ENCODE data around the gene UVRAG.
A peak's percentile ranks its signal among the peaks of the same experiment; 100 is the strongest.

UVRAG gene

DNA sequence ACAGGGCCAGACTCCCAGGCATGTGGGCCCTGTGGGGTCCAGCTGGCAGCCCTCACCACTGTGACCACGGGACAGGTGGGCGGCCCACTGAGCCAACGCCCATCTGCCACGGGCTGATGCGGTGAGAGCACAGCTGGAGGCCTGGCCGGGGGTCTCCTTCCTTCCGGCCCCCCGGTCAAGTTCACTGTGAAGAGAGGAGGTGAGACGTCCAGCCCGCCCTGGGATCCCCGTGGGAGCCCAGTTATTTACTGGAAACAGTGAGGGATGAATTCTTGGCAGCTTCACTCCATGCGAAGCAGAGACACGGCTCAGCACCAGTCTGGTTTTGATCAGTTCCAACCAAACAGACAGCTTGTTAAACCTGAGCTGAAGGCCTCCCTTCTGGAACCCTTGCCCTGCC, 352.6 kb downstream of the UVRAG start:
- TF ChIP-seq, protein P1, sequence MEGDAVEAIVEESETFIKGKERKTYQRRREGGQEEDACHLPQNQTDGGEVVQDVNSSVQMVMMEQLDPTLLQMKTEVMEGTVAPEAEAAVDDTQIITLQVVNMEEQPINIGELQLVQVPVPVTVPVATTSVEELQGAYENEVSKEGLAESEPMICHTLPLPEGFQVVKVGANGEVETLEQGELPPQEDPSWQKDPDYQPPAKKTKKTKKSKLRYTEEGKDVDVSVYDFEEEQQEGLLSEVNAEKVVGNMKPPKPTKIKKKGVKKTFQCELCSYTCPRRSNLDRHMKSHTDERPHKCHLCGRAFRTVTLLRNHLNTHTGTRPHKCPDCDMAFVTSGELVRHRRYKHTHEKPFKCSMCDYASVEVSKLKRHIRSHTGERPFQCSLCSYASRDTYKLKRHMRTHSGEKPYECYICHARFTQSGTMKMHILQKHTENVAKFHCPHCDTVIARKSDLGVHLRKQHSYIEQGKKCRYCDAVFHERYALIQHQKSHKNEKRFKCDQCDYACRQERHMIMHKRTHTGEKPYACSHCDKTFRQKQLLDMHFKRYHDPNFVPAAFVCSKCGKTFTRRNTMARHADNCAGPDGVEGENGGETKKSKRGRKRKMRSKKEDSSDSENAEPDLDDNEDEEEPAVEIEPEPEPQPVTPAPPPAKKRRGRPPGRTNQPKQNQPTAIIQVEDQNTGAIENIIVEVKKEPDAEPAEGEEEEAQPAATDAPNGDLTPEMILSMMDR (IDR thresholded peaks at IDR 0.05; ENCODE audit: insufficient read depth, low read length, poor library complexity, severe bottlenecking) = no peak
- H3K4me3 ChIP-seq (replicated peaks; ENCODE audit: low read depth, low read length) = no peak overlapping the region
- H3K36me3 ChIP-seq (ENCODE audit: control insufficient read depth, insufficient read depth, low read length) = no peaks in the 10 kb centered on the region
- no peaks in the 10 kb centered on the region; the same call in 1 of the 2 replicates for H3K27me3 ChIP-seq (replicated peaks; ENCODE audit: control insufficient read depth, insufficient read depth, low read length)
- DNase-seq (ENCODE audit: extremely low read depth, insufficient read length) = no peak

DNA sequence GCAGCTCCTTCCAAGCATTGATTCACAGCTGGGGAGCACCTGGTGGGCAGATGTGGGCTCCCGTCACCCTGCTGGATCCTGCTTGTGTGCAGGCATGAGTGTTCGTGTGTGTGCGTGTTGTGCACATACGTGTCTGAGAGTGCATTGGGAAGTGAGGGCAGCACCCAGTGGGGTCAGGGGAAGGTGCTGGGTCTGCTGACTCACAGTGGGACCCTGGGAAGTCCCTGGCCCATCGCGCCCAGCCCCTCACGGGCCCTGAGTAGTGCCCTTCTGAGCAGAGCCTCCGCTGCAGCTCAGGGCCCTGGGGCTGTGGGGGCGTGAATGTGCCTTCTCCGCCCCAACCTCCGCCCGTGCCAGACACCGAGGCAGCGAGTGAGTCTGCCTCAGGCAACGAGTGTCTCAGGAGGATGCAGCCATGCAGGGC, 354.5 kb downstream of the UVRAG start:
- TF ChIP-seq, protein P1 (IDR thresholded peaks at IDR 0.05; ENCODE audit: insufficient read depth, low read length, poor library complexity, severe bottlenecking) = no peak
- DNase-seq (ENCODE audit: extremely low read depth, insufficient read length) = peak; percentile 61
- H3K27me3 ChIP-seq (replicated peaks; ENCODE audit: control insufficient read depth, insufficient read depth, low read length) = no peaks in the 10 kb centered on the region; the same call in 1 of the 2 replicates
- no peak overlapping the region for H3K4me3 ChIP-seq (replicated peaks; ENCODE audit: low read depth, low read length)
- H3K36me3 ChIP-seq (ENCODE audit: control insufficient read depth, insufficient read depth, low read length) = no peaks in the 10 kb centered on the region

DNA sequence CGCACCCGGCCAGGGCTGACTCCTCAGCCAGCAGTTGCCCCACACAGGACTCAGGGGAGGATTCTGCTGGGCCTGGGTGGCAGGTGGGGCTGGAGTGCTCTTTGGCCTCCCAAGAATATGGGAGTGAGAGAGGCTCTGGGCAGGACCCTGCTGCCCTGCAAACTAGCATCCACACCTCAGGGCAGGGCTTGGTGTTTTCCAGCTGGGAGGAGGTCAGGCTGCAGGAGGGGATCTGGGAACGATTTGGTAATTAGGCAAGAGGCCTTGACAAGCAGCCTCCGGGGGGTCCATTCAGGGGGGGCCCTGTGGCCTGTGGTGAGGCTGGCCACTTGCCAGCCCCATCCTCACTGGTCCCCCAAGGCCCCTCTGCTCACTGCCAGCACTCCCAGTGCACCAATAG, 355.5 kb downstream of the UVRAG start:
- Histone ChIP-seq H3K4me3 (replicated peaks; ENCODE audit: low read depth, low read length) (no peak overlapping the region), H3K36me3 (ENCODE audit: control insufficient read depth, insufficient read depth, low read length) (no peaks in the 10 kb centered on the region), H3K27me3 (replicated peaks; ENCODE audit: control insufficient read depth, insufficient read depth, low read length) (no peaks in the 10 kb centered on the region; the same call in 1 of the 2 replicates)
- DNase-seq (ENCODE audit: extremely low read depth, insufficient read length) = no peak
- TF ChIP-seq, protein P1 (IDR thresholded peaks at IDR 0.05; ENCODE audit: insufficient read depth, low read length, poor library complexity, severe bottlenecking) = no peak

DNA sequence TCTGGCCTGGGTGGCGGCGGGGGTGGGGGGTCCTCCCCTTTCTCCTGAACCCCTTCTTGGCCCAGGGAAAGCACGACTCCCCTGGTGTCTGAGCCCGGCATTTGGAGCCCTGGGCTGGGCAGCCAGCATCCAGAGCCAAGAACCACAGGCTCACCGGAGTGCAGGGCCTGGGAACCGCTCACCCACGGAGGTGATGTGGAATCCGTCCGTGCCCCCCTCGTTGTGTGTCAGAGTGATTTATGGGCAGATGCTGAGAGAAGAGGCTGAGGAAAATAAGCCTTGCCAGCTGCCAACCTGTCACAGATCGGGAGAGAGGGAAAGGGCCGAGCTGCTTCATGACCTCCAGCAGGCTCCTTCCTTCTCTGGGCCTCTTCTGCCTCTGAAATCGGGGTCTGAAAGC, 357.6 kb downstream of the UVRAG start:
- Histone ChIP-seq H3K4me3 (replicated peaks; ENCODE audit: low read depth, low read length) (no peak overlapping the region), H3K27me3 (replicated peaks; ENCODE audit: control insufficient read depth, insufficient read depth, low read length) (no peaks in the 10 kb centered on the region; the same call in 1 of the 2 replicates), H3K36me3 (ENCODE audit: control insufficient read depth, insufficient read depth, low read length) (no peaks in the 10 kb centered on the region)
- DNase-seq (ENCODE audit: extremely low read depth, insufficient read length) = no peak
- TF ChIP-seq, protein P1 (IDR thresholded peaks at IDR 0.05; ENCODE audit: insufficient read depth, low read length, poor library complexity, severe bottlenecking) = no peak

DNA sequence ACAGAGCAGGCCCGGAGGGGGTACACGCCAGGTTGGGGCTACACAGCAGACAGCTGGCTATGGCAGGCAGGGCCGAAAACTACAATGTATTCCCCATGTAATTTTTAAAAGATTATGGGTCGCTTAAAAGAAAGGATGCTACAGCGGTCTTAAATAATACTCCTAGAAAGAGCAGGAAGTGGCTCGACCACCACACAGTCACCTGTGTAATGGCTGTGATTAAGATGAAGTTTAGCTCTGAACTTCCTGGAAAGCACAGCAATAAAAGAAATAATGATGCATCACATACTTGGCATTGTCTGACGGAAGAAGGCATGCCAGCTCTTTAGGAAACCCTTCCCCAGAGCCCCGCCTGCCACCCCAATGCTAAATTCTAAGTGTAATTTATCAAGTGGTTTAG, 358.7 kb downstream of the UVRAG start:
- no peak for DNase-seq (ENCODE audit: extremely low read depth, insufficient read length)
- H3K4me3 ChIP-seq (replicated peaks; ENCODE audit: low read depth, low read length) = no peak overlapping the region
- TF ChIP-seq, protein P1 (IDR thresholded peaks at IDR 0.05; ENCODE audit: insufficient read depth, low read length, poor library complexity, severe bottlenecking) = no peak
- no peaks in the 10 kb centered on the region for H3K36me3 ChIP-seq (ENCODE audit: control insufficient read depth, insufficient read depth, low read length)
- no peaks in the 10 kb centered on the region; the same call in 1 of the 2 replicates for H3K27me3 ChIP-seq (replicated peaks; ENCODE audit: control insufficient read depth, insufficient read depth, low read length)

DNA sequence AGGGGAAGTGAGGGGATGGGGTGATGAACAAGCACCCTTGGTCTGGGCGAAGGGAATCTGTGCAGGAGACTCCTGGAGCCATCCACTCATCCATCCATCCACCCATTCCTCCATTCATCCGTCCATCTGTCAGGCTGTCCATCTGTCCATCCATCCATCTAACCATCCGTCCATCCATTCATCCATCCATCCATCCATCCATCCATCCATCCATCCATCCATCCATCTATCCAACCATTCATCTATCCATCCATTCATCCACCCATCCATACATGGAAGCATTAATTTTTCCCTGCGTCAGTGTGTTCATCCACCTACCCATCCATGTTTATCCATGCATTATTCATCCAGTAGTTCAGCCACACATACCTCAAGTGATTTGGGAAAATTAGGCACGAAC, 359.3 kb downstream of the UVRAG start:
- TF ChIP-seq, protein P1 (IDR thresholded peaks at IDR 0.05; ENCODE audit: insufficient read depth, low read length, poor library complexity, severe bottlenecking) = no peak
- Histone ChIP-seq H3K4me3 (replicated peaks; ENCODE audit: low read depth, low read length) (no peak overlapping the region), H3K27me3 (replicated peaks; ENCODE audit: control insufficient read depth, insufficient read depth, low read length) (no peaks in the 10 kb centered on the region; the same call in 1 of the 2 replicates), H3K36me3 (ENCODE audit: control insufficient read depth, insufficient read depth, low read length) (no peaks in the 10 kb centered on the region)
- no peak for DNase-seq (ENCODE audit: extremely low read depth, insufficient read length)
